ENCODE results near the gene MICAL1.

MICAL1 gene

DNA sequence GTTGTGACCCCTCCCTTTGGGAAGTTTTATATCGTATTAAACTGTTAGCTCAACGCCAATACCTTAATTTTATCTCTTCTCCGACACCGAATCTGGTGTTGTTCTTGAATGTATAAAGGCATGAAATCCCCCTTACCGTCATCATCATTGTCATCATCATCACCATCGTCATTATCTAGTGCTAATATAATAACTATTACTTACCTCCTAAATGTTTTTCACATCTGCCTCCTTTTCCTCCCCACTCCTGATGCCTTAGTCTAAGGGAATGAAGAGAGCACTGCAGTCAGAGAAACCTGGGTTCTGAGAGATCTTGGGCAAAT is 28.1 kb upstream of the MICAL1 start:
- Histone ChIP-seq H3K27ac (ENCODE audit: extremely low read depth, low read depth, low read length) (no peak overlapping the region), H3K9me3 (ENCODE audit: control insufficient read depth, insufficient read depth, low read depth, low read length) (no peaks in the 10 kb centered on the region), H3K4me1 (ENCODE audit: control insufficient read depth, insufficient read depth, low read length) (0 out of 2 replicates have a peak, but pooled peaks cover 3% of the 10 kb centered on the region), H3K4me3 (ENCODE audit: low read depth, low read length) (peak overlapping the region; percentile 46), H3K36me3 (ENCODE audit: control insufficient read depth in 2 of 2, insufficient read depth in 1 of 2, low read length in 2 of 2) (peaks cover 0 to 29% of the 10 kb centered on the region in 2 experiments; a peak in 2 of 3 replicates)
- POLR2A ChIA-PET, result no interaction called here
- TF ChIP-seq KLF8 (tag by site-specific recombination; IDR thresholded peaks at IDR 0.05) (peak; percentile 14; the same call in 1 of the 2 replicates), ZBTB48 (tag by site-specific recombination; IDR thresholded peaks at IDR 0.05) (peak; percentile 46; the same call in 1 of the 2 replicates), RBAK (tag by site-specific recombination; IDR thresholded peaks at IDR 0.05) (no peak), ZNF10 (tag by site-specific recombination; IDR thresholded peaks at IDR 0.05) (no peak), ZNF211 (tag by site-specific recombination; IDR thresholded peaks at IDR 0.05; ENCODE audit: low read depth) (no peak), ZNF335 (tag by site-specific recombination; conservative IDR thresholded peaks at IDR 0.05) (peak; percentile 76), KLF1 (tag by site-specific recombination; IDR thresholded peaks at IDR 0.05) (0 out of 2 replicates have a peak, but pooled peaks have one; percentile 3), ZBTB21 (tag by site-specific recombination; IDR thresholded peaks at IDR 0.05) (peak; percentile 27; the same call in 1 of the 2 replicates), ZNF629 (tag by site-specific recombination; IDR thresholded peaks at IDR 0.05) (peak; percentile 71)
- TF ChIP-seq, protein P1, sequence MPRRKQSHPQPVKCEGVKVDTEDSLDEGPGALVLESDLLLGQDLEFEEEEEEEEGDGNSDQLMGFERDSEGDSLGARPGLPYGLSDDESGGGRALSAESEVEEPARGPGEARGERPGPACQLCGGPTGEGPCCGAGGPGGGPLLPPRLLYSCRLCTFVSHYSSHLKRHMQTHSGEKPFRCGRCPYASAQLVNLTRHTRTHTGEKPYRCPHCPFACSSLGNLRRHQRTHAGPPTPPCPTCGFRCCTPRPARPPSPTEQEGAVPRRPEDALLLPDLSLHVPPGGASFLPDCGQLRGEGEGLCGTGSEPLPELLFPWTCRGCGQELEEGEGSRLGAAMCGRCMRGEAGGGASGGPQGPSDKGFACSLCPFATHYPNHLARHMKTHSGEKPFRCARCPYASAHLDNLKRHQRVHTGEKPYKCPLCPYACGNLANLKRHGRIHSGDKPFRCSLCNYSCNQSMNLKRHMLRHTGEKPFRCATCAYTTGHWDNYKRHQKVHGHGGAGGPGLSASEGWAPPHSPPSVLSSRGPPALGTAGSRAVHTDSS (tag by site-specific recombination; IDR thresholded peaks at IDR 0.05), result peak; percentile 79
- TF ChIP-seq, protein P2, sequence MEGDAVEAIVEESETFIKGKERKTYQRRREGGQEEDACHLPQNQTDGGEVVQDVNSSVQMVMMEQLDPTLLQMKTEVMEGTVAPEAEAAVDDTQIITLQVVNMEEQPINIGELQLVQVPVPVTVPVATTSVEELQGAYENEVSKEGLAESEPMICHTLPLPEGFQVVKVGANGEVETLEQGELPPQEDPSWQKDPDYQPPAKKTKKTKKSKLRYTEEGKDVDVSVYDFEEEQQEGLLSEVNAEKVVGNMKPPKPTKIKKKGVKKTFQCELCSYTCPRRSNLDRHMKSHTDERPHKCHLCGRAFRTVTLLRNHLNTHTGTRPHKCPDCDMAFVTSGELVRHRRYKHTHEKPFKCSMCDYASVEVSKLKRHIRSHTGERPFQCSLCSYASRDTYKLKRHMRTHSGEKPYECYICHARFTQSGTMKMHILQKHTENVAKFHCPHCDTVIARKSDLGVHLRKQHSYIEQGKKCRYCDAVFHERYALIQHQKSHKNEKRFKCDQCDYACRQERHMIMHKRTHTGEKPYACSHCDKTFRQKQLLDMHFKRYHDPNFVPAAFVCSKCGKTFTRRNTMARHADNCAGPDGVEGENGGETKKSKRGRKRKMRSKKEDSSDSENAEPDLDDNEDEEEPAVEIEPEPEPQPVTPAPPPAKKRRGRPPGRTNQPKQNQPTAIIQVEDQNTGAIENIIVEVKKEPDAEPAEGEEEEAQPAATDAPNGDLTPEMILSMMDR (tag by site-specific recombination; IDR thresholded peaks at IDR 0.05), result no peak
- TF ChIP-seq, protein P3, sequence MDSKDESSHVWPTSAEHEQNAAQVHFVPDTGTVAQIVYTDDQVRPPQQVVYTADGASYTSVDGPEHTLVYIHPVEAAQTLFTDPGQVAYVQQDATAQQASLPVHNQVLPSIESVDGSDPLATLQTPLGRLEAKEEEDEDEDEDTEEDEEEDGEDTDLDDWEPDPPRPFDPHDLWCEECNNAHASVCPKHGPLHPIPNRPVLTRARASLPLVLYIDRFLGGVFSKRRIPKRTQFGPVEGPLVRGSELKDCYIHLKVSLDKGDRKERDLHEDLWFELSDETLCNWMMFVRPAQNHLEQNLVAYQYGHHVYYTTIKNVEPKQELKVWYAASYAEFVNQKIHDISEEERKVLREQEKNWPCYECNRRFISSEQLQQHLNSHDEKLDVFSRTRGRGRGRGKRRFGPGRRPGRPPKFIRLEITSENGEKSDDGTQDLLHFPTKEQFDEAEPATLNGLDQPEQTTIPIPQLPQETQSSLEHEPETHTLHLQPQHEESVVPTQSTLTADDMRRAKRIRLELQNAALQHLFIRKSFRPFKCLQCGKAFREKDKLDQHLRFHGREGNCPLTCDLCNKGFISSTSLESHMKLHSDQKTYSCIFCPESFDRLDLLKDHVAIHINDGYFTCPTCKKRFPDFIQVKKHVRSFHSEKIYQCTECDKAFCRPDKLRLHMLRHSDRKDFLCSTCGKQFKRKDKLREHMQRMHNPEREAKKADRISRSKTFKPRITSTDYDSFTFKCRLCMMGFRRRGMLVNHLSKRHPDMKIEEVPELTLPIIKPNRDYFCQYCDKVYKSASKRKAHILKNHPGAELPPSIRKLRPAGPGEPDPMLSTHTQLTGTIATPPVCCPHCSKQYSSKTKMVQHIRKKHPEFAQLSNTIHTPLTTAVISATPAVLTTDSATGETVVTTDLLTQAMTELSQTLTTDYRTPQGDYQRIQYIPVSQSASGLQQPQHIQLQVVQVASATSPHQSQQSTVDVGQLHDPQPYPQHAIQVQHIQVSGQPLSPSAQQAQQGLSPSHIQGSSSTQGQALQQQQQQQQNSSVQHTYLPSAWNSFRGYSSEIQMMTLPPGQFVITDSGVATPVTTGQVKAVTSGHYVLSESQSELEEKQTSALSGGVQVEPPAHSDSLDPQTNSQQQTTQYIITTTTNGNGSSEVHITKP (tag by site-specific recombination; IDR thresholded peaks at IDR 0.05), result peak; percentile 42; the same call in 1 of the 2 replicates
- TF ChIP-seq, protein P4, sequence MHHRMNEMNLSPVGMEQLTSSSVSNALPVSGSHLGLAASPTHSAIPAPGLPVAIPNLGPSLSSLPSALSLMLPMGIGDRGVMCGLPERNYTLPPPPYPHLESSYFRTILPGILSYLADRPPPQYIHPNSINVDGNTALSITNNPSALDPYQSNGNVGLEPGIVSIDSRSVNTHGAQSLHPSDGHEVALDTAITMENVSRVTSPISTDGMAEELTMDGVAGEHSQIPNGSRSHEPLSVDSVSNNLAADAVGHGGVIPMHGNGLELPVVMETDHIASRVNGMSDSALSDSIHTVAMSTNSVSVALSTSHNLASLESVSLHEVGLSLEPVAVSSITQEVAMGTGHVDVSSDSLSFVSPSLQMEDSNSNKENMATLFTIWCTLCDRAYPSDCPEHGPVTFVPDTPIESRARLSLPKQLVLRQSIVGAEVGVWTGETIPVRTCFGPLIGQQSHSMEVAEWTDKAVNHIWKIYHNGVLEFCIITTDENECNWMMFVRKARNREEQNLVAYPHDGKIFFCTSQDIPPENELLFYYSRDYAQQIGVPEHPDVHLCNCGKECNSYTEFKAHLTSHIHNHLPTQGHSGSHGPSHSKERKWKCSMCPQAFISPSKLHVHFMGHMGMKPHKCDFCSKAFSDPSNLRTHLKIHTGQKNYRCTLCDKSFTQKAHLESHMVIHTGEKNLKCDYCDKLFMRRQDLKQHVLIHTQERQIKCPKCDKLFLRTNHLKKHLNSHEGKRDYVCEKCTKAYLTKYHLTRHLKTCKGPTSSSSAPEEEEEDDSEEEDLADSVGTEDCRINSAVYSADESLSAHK (tag by site-specific recombination; IDR thresholded peaks at IDR 0.05), result no peak
- CTCF ChIA-PET, result no interaction called here

DNA sequence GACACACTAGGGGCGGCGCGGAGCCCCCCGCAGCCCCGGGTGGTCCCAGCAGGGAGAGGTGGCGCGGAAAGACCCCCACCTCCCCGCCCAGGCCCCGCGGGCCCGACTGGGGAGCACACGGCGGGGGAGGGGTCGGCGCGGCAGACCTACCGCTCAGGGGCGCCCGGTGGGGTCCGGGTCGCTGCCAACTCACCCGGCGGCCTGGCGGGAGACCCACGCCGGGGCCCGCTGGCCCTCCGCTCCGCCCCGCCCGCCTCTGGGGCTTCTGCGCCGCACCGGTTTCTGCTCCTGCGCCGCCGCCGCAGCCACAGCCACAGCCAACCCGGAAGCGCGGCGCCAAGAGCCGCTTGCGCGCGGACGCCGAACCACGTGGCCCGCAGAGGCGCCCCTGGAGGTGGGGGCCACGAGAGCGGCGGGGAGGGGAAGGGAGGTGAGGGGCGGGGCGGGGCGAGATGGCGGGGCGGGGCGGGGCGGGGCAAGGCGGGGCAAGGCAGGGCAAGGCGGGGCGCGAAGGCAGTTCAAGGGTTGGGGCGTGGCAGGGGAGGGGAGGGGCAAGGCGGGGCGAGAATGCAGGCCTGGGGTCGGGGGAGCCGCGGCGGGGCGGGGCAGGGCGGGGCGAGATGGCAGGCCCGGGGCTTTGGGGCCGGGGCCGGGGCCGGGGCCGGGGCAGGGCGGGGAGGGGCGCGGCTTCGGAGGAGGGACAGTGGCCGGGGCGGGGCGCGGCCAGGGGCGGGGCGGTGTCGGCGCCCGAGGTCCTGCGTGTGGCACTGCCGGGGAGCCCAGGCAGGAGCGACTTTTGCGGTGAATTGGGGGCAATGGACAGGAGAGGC is 27.5 kb upstream of the MICAL1 start, which contains the start of gene ZBTB24:
Gene ZBTB24, minus strand, starts transcription at position 315 of the 830 bp plus-strand sequence. CDS start 1,193 bp downstream, outside the sequence.
- CTCF ChIA-PET, result interaction anchor here (0.8 kb wide), 1 partner anchor 99 kb away, joined by 3 read pairs; no protein-coding TSS in a partner anchor
- TF ChIP-seq ZNF660 (tag by site-specific recombination; IDR thresholded peaks at IDR 0.05), result peak; percentile 82
- TF ChIP-seq ZNF214 (tag by site-specific recombination; IDR thresholded peaks at IDR 0.05; ENCODE audit: borderline replicate concordance), result no peak
- TF ChIP-seq OVOL3 (tag by site-specific recombination; IDR thresholded peaks at IDR 0.05), result no peak
- TF ChIP-seq, protein P5, sequence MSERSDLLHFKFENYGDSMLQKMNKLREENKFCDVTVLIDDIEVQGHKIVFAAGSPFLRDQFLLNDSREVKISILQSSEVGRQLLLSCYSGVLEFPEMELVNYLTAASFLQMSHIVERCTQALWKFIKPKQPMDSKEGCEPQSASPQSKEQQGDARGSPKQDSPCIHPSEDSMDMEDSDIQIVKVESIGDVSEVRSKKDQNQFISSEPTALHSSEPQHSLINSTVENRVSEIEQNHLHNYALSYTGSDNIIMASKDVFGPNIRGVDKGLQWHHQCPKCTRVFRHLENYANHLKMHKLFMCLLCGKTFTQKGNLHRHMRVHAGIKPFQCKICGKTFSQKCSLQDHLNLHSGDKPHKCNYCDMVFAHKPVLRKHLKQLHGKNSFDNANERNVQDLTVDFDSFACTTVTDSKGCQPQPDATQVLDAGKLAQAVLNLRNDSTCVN (tag by site-specific recombination; optimal IDR thresholded peaks at IDR 0.05), result peak; percentile 59
- no peak for TF ChIP-seq ZNF132 (tag by site-specific recombination; IDR thresholded peaks at IDR 0.05; ENCODE audit: borderline replicate concordance)
- no peak for TF ChIP-seq YY2 (tag by site-specific recombination; IDR thresholded peaks at IDR 0.05)
- TF ChIP-seq, protein P4 (tag by site-specific recombination; IDR thresholded peaks at IDR 0.05), result no peak

More for the DNA sequence above, 27.5 kb upstream of the MICAL1 start, which contains the start of gene ZBTB24:
- peak within 1 kb of the TSS; percentile 83 for H3K4me3 ChIP-seq (ENCODE audit: low read depth, low read length)
- POLR2A ChIA-PET, result interaction anchor here (0.7 to 1.3 kb wide), 4 partner anchors 17 to 31 kb away, joined by 3 read pairs; no protein-coding TSS in a partner anchor
- 0 out of 2 replicates have a peak, but pooled peaks cover 3% of the 10 kb centered on the region for H3K4me1 ChIP-seq (ENCODE audit: control insufficient read depth, insufficient read depth, low read length)
- H3K36me3 ChIP-seq (ENCODE audit: control insufficient read depth in 2 of 2, insufficient read depth in 1 of 2, low read length in 2 of 2), result peaks cover 0 to 34% of the 10 kb centered on the region in 2 experiments; a peak in 2 of 3 replicates
- H3K27ac ChIP-seq (ENCODE audit: extremely low read depth, low read depth, low read length), result peak within 1 kb of the TSS; percentile 78; the same call in 1 of the 2 replicates
- no peaks in the 10 kb centered on the region for H3K9me3 ChIP-seq (ENCODE audit: control insufficient read depth, insufficient read depth, low read depth, low read length)
